Measurements from ENCODE around the gene ZCCHC12. TPM values are rescaled to one million over a fixed set of nuclear protein-coding genes. Genes with fewer than 3 reads are reported as not detected.

Gene ZCCHC12
- total and polyA plus RNA-seq, 9 of the 15 experiments (the other 6 are each of a cell fraction or from before 2014, with no cell fraction given): 0.07 to 0.15 TPM; not detected in 7

GRCh38 chrX:118780509-118780908 is 43.1 kb upstream of the ZCCHC12 start:
- H3K27ac ChIP-seq (ENCODE audit: extremely low read depth, low read depth, low read length): no peak overlapping the region
- in situ Hi-C loops (cut with MboI): no loop called here
- ATAC-seq (no peak), DNase-seq (ENCODE audit: extremely low read depth in 1 of 4, low spot score in 3 of 4) (no peak), FAIRE-seq (no peak)
- H3K4me3 ChIP-seq: no peak overlapping the region
- ChIA-PET POLR2A (no interaction called here), CTCF (ENCODE audit: low intra/inter-chr PET ratio) (no interaction called here)
- H3K9me3 ChIP-seq (replicated peaks; ENCODE audit: control insufficient read depth, insufficient read depth, low read depth, low read length): no peaks in the 10 kb centered on the region
- WGBS (ENCODE audit: insufficient coverage, low coverage, missing lambda C conversion rate): 33% methylated on average over 2 of the region's 2 CpGs
- no peak overlapping the region for H3K9ac ChIP-seq (ENCODE audit: insufficient read depth in 1 of 2, low read depth in 2 of 2, low read length in 2 of 2)
- no peaks in the 10 kb centered on the region for H3K36me3 ChIP-seq (ENCODE audit: control insufficient read depth, insufficient read depth, low read length)
- H3K4me1 ChIP-seq (replicated peaks in 1 of 2; ENCODE audit: control insufficient read depth in 2 of 2, insufficient read depth in 2 of 2, low read length in 2 of 2): no peaks in the 10 kb centered on the region
- intact Hi-C loops (cut with micrococcal nuclease): no loop called here
- H3K4me2 ChIP-seq (ENCODE audit: insufficient read depth, low read length): no peak overlapping the region
- no TSS peak for BruUV-seq (replicated peaks)
- H2AFZ ChIP-seq (ENCODE audit: low read depth, low read length): no peak overlapping the region
- no peaks in the 10 kb centered on the region for H4K20me1 ChIP-seq (replicated peaks; ENCODE audit: control insufficient read depth, insufficient read depth, low read length)
- no peaks in the 10 kb centered on the region for H3K79me2 ChIP-seq (ENCODE audit: control insufficient read depth, insufficient read depth, low read length)
- TF ChIP-seq COPS2 (conservative IDR thresholded peaks at IDR 0.05) (no peak), CHCHD3 (CRISPR knock-in tag; IDR thresholded peaks at IDR 0.05) (no peak), MYNN (IDR thresholded peaks at IDR 0.05) (no peak), MYNN (CRISPR knock-in tag; IDR thresholded peaks at IDR 0.05) (no peak)
- TF ChIP-seq, protein P1, sequence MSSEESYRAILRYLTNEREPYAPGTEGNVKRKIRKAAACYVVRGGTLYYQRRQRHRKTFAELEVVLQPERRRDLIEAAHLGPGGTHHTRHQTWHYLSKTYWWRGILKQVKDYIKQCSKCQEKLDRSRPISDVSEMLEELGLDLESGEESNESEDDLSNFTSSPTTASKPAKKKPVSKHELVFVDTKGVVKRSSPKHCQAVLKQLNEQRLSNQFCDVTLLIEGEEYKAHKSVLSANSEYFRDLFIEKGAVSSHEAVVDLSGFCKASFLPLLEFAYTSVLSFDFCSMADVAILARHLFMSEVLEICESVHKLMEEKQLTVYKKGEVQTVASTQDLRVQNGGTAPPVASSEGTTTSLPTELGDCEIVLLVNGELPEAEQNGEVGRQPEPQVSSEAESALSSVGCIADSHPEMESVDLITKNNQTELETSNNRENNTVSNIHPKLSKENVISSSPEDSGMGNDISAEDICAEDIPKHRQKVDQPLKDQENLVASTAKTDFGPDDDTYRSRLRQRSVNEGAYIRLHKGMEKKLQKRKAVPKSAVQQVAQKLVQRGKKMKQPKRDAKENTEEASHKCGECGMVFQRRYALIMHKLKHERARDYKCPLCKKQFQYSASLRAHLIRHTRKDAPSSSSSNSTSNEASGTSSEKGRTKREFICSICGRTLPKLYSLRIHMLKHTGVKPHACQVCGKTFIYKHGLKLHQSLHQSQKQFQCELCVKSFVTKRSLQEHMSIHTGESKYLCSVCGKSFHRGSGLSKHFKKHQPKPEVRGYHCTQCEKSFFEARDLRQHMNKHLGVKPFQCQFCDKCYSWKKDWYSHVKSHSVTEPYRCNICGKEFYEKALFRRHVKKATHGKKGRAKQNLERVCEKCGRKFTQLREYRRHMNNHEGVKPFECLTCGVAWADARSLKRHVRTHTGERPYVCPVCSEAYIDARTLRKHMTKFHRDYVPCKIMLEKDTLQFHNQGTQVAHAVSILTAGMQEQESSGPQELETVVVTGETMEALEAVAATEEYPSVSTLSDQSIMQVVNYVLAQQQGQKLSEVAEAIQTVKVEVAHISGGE (CRISPR knock-in tag; IDR thresholded peaks at IDR 0.05): no peak
- TF ChIP-seq, protein P2, sequence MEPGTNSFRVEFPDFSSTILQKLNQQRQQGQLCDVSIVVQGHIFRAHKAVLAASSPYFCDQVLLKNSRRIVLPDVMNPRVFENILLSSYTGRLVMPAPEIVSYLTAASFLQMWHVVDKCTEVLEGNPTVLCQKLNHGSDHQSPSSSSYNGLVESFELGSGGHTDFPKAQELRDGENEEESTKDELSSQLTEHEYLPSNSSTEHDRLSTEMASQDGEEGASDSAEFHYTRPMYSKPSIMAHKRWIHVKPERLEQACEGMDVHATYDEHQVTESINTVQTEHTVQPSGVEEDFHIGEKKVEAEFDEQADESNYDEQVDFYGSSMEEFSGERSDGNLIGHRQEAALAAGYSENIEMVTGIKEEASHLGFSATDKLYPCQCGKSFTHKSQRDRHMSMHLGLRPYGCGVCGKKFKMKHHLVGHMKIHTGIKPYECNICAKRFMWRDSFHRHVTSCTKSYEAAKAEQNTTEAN (CRISPR knock-in tag; IDR thresholded peaks at IDR 0.05): no peak
- no peaks in the 10 kb centered on the region for H3K9me1 ChIP-seq (ENCODE audit: control insufficient read depth, insufficient read depth, low read length)
- H3K27me3 ChIP-seq (ENCODE audit: control insufficient read depth in 2 of 2, insufficient read depth in 2 of 2, low read length in 2 of 2): no peaks in the 10 kb centered on the region
